ENCODE results near the gene DACT2. TPM values are rescaled to one million over a fixed set of nuclear protein-coding genes. Genes with fewer than 3 reads are reported as not detected.

Gene DACT2
- total RNA-seq, 1 experiment from 2014 or later, result 3.3 TPM

DNA sequence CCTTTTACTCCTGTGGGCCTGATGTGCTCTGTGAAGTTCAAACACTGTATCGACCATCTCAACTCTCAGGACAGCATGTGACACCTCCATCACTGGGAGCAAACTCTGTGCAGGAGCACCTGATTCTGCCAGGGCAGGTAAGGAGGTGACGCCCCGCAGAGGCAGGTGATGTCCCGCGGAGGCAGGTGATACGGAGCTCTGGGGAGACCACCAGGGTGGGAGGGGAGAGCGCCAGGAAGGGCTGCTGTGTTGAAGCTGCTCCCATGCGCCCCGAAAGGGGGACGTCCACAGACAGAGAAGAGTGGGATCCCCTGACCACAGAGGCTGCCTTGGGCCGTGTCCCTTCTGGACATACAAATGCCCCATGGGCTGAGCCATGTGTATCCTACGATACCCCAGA, 58.3 kb downstream of the DACT2 start:
- Histone ChIP-seq H3K27ac (ENCODE audit: low read length) (no peak overlapping the region), H3K36me3 (ENCODE audit: control insufficient read depth, insufficient read depth, low read length) (no peaks in the 10 kb centered on the region), H3K4me1 (ENCODE audit: control insufficient read depth, insufficient read depth, low read length) (no peaks in the 10 kb centered on the region), H3K4me3 (ENCODE audit: low read depth in 2 of 2, low read length in 2 of 2) (no peak overlapping the region), H3K27me3 (ENCODE audit: control insufficient read depth, insufficient read depth, low read length) (no peaks in the 10 kb centered on the region), H3K9me3 (ENCODE audit: control insufficient read depth, insufficient read depth, low read depth, low read length) (no peaks in the 10 kb centered on the region)
- intact Hi-C loops (cut with micrococcal nuclease; ENCODE audit: unreplicated experiment) (no loop called here), in situ Hi-C loops (cut with HindIII; ENCODE audit: low pct_unique_long_range_greater_than_20kb, low sequenced_read_pairs) (no loop called here)
- ChIA-PET CTCF (no interaction called here), POLR2A (no interaction called here)
- TF ChIP-seq TCF7L2 (IDR thresholded peaks at IDR 0.05; ENCODE audit: low read depth, low read length), result no peak
- no peak for TF ChIP-seq SIN3A (IDR thresholded peaks at IDR 0.05; ENCODE audit: borderline replicate concordance, insufficient read depth, low read depth, low read length)
- TF ChIP-seq, protein P1, sequence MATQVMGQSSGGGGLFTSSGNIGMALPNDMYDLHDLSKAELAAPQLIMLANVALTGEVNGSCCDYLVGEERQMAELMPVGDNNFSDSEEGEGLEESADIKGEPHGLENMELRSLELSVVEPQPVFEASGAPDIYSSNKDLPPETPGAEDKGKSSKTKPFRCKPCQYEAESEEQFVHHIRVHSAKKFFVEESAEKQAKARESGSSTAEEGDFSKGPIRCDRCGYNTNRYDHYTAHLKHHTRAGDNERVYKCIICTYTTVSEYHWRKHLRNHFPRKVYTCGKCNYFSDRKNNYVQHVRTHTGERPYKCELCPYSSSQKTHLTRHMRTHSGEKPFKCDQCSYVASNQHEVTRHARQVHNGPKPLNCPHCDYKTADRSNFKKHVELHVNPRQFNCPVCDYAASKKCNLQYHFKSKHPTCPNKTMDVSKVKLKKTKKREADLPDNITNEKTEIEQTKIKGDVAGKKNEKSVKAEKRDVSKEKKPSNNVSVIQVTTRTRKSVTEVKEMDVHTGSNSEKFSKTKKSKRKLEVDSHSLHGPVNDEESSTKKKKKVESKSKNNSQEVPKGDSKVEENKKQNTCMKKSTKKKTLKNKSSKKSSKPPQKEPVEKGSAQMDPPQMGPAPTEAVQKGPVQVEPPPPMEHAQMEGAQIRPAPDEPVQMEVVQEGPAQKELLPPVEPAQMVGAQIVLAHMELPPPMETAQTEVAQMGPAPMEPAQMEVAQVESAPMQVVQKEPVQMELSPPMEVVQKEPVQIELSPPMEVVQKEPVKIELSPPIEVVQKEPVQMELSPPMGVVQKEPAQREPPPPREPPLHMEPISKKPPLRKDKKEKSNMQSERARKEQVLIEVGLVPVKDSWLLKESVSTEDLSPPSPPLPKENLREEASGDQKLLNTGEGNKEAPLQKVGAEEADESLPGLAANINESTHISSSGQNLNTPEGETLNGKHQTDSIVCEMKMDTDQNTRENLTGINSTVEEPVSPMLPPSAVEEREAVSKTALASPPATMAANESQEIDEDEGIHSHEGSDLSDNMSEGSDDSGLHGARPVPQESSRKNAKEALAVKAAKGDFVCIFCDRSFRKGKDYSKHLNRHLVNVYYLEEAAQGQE (IDR thresholded peaks at IDR 0.05; ENCODE audit: insufficient read depth in 1 of 2, low read depth in 2 of 2, low read length in 1 of 2), result no peak
- TF ChIP-seq, protein P2, sequence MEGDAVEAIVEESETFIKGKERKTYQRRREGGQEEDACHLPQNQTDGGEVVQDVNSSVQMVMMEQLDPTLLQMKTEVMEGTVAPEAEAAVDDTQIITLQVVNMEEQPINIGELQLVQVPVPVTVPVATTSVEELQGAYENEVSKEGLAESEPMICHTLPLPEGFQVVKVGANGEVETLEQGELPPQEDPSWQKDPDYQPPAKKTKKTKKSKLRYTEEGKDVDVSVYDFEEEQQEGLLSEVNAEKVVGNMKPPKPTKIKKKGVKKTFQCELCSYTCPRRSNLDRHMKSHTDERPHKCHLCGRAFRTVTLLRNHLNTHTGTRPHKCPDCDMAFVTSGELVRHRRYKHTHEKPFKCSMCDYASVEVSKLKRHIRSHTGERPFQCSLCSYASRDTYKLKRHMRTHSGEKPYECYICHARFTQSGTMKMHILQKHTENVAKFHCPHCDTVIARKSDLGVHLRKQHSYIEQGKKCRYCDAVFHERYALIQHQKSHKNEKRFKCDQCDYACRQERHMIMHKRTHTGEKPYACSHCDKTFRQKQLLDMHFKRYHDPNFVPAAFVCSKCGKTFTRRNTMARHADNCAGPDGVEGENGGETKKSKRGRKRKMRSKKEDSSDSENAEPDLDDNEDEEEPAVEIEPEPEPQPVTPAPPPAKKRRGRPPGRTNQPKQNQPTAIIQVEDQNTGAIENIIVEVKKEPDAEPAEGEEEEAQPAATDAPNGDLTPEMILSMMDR (IDR thresholded peaks at IDR 0.05), result no peak
- TF ChIP-seq POLR2AphosphoS5 (IDR thresholded peaks at IDR 0.05; ENCODE audit: low read depth, low read length), result no peak
- DNase-seq (ENCODE audit: low read depth, low spot score), result no peak
- no TSS peak for BruUV-seq (replicated peaks)
- no peak for ATAC-seq

DNA sequence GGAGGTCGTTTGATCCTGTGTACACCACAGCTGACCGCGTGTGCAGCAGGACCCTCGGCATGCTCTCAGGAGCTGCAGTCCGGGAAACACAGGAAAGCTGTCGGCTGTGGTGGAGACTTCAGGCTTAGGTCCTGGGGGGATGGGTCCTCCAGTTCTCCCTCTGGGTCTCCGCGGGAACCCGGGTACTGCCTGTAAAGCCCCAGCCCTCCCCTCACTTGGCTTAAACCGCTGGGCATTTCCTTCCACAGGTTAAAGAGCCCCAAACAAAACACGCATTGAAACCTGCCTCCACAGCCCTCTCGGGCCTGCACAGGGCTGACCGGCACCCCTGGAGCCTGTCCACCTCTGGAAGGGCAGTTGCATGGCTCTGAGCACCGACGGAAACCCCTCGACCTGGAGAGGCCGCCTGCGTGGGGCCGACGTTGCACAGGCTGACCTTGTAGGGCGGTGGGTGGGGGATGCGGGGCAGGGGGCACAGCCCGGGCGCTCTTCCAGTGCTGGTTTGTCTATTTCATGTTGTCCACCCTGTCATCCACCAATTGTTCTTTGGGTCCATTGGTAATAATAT, 59.1 kb downstream of the DACT2 start:
- TF ChIP-seq, protein P1 (IDR thresholded peaks at IDR 0.05; ENCODE audit: insufficient read depth in 1 of 2, low read depth in 2 of 2, low read length in 1 of 2), result no peak
- TF ChIP-seq, protein P2 (IDR thresholded peaks at IDR 0.05), result no peak
- no peak for TF ChIP-seq TCF7L2 (IDR thresholded peaks at IDR 0.05; ENCODE audit: low read depth, low read length)
- TF ChIP-seq POLR2AphosphoS5 (IDR thresholded peaks at IDR 0.05; ENCODE audit: low read depth, low read length), result no peak
- no peak for TF ChIP-seq SIN3A (IDR thresholded peaks at IDR 0.05; ENCODE audit: borderline replicate concordance, insufficient read depth, low read depth, low read length)
- ATAC-seq (no peak; the same call in 1 of the 2 replicates), DNase-seq (ENCODE audit: low read depth, low spot score) (no peak)
- Histone ChIP-seq H3K27me3 (ENCODE audit: control insufficient read depth, insufficient read depth, low read length) (no peaks in the 10 kb centered on the region), H3K36me3 (ENCODE audit: control insufficient read depth, insufficient read depth, low read length) (no peaks in the 10 kb centered on the region), H3K4me3 (ENCODE audit: low read depth in 2 of 2, low read length in 2 of 2) (no peak overlapping the region), H3K9me3 (ENCODE audit: control insufficient read depth, insufficient read depth, low read depth, low read length) (no peaks in the 10 kb centered on the region), H3K27ac (ENCODE audit: low read length) (no peak overlapping the region), H3K4me1 (ENCODE audit: control insufficient read depth, insufficient read depth, low read length) (no peaks in the 10 kb centered on the region)
- ChIA-PET POLR2A (no interaction called here), CTCF (no interaction called here)
- intact Hi-C loops (cut with micrococcal nuclease; ENCODE audit: unreplicated experiment) (no loop called here), in situ Hi-C loops (cut with HindIII; ENCODE audit: low pct_unique_long_range_greater_than_20kb, low sequenced_read_pairs) (no loop called here)
- no TSS peak for BruUV-seq (replicated peaks)

Data from Panc1 (cell line).